Heart right ventricle (tissue), 16 donors: Measurements from ENCODE around the gene CLDND1. TPM values are rescaled to one million over a fixed set of nuclear protein-coding genes. Genes with fewer than 3 reads are reported as not detected.

Experiments
- ATAC-seq, 8 donors: fragments of 200-7000 bp; cut with Tn5 transposase; one replicate each; pipeline ENCODE4 v1.9.1; 2020; ENCODE audit warnings: mild to moderate bottlenecking in 8 of 8, moderate library complexity in 8 of 8, moderate number of reproducible peaks in 1 of 8
- DNase-seq, 2 donors: peaks; one replicate each; pipeline ENCODE4 v3.0.0-alpha.2; 2020
- H3K27ac ChIP-seq, 10 donors: fragments of 200-600 bp; sonication (generic) in 2 of 10; one replicate each; pipeline versions ENCODE4 v1.5.0 to v1.8.0; 2020 to 2022; ENCODE audit warnings: mild to moderate bottlenecking in 3 of 10
- H3K27me3 ChIP-seq, 7 donors: fragments of 200-600 bp; one replicate each; pipeline ENCODE4 v1.8.0; 2021 to 2022; ENCODE audit warnings: mild to moderate bottlenecking in 2 of 7
- H3K36me3 ChIP-seq, 9 donors: fragments of 200-600 bp; sonication (generic) in 1 of 9; one replicate each; pipeline versions ENCODE4 v1.5.0 to v1.8.0; 2020 to 2022; ENCODE audit warnings: mild to moderate bottlenecking in 2 of 9
- H3K4me1 ChIP-seq, 9 donors: fragments of 200-600 bp; sonication (generic) in 1 of 9; one replicate each; pipeline versions ENCODE4 v1.5.0 to v1.8.0; 2020 to 2022; ENCODE audit warnings: mild to moderate bottlenecking in 4 of 9
- H3K4me3 ChIP-seq, 10 donors: fragments of 200-600 bp; sonication (generic) in 2 of 10; one replicate each; pipeline versions ENCODE4 v1.5.0 to v1.8.0; 2020 to 2022; ENCODE audit warnings: mild to moderate bottlenecking in 7 of 10, moderate library complexity in 2 of 10
- H3K9me3 ChIP-seq, 11 donors: fragments of 200-600 bp in 10 of 11; sonication (generic) in 2 of 11; one replicate each; pipeline versions ENCODE4 v1.5.0 to v1.8.0; 2013 to 2022; ENCODE audit warnings: mild to moderate bottlenecking in 2 of 11, control low read depth in 1 of 11, moderate library complexity in 1 of 11
- WGBS, 2 donors: extraction: QIAGEN DNeasy Blood & Tissue Kit; methylation state at CpG; one replicate each; pipeline ENCODE4 v1.1.7; 2013; ENCODE audit warnings: inconsistent platforms in 1 of 2; 5-methylcytosine and 5-hydroxymethylcytosine counted together
- intact Hi-C, 10 donors: fragments of 100-400 bp; cut with DNase I; formaldehyde crosslinking; loops; one replicate each; pipeline versions ENCODE4 v1.11.1 to v1.14.2; 2022
- polyA plus RNA-seq, 2 donors: library from polyadenylated mRNA; stranded (reverse); fragments of 200-250 nt; gene quantifications; one replicate each; pipeline ENCODE4 v1.2.3, GENCODE V29; 2013
- total RNA-seq, 10 donors: library from RNA; stranded (reverse); fragmentation: NEBNext Ultra II Directional in 3 of 10; extraction: Animal tissue kit (Norgen Biotek cat#: 25700) in 3 of 10; gene quantifications; one replicate each; pipeline versions ENCODE4 v1.2.1 to v1.2.4, GENCODE V29; 2021 to 2023
- TF ChIP-seq, protein P1 (sequence below), 9 donors: fragments of 200-600 bp; sonication (generic) in 2 of 9; IDR thresholded peaks; one replicate each; pipeline versions ENCODE4 v1.5.0 to v1.8.0; 2021 to 2022; ENCODE audit warnings: antibody characterized with exemption in 9 of 9, mild to moderate bottlenecking in 5 of 9, moderate library complexity in 1 of 9
- donor health status: Arrhythmogenic right ventricular cardiomyopathy.
- donor health status: ischemic (EF 13 %, LVEDD 7.1; RV severe dilation, severe dysfunction).
- donor health status: healthy with polysubstance abuse.
- donor health status: DM: no; HTN: yes; CAD: no.
- donor health status: DM: no; HTN: no; CAD: no.
- donor health status: ischemic (EF 25% LVEDD 6.9; RV normal size, moderate dysfunction).
- donor health status: ischemic (EF 25% LVEDD 5.7; RV mildly dilated, moderate dysfunction).
- donor health status: healthy.
- donor health status: DM: yes; HTN: yes; CAD: no.
- donor health status: Ischemic cardiomyopathy.
- donor health status: ischemic (EF 35%, LVEDD 5.7; RV mildly dilated, moderate dysfunction).
- donor health status: nonischemic (EF 11% LVEDD 7.7; RV severe dilation, severe dysfunction).
- donor health status: DM: yes; HTN: yes; CAD: no.
- donor health status: PGD.
- donor health status: ischemic (EF 29% LVEDD 5.4; RV normal size, mild dysfunction).
- donor health status: nonischemic (EF 23%, LVEDD 6.1; RV moderate dilation, normal function).

The CLDND1 gene
- total and polyA plus RNA-seq, 12 donors = 55.6 to 99.9 (median 75.5) TPM

- H3K27ac ChIP-seq = no peak overlapping the region
- 97 to 99% methylated on average over 3 of the region's 3 CpGs for WGBS, 2 donors
- TF ChIP-seq, protein P1, sequence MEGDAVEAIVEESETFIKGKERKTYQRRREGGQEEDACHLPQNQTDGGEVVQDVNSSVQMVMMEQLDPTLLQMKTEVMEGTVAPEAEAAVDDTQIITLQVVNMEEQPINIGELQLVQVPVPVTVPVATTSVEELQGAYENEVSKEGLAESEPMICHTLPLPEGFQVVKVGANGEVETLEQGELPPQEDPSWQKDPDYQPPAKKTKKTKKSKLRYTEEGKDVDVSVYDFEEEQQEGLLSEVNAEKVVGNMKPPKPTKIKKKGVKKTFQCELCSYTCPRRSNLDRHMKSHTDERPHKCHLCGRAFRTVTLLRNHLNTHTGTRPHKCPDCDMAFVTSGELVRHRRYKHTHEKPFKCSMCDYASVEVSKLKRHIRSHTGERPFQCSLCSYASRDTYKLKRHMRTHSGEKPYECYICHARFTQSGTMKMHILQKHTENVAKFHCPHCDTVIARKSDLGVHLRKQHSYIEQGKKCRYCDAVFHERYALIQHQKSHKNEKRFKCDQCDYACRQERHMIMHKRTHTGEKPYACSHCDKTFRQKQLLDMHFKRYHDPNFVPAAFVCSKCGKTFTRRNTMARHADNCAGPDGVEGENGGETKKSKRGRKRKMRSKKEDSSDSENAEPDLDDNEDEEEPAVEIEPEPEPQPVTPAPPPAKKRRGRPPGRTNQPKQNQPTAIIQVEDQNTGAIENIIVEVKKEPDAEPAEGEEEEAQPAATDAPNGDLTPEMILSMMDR (IDR thresholded peaks at IDR 0.05) = no peak
Observed at GRCh38 chr3:98513736-98514135, 9.0 kb downstream of the CLDND1 start.

GRCh38 chr3:98513091-98513511, 9.6 kb downstream of the CLDND1 start:
- TF ChIP-seq, protein P1 (IDR thresholded peaks at IDR 0.05) = no peak
- no peaks in the 10 kb centered on the region for H3K27me3 ChIP-seq
- no peak overlapping the region for H3K27ac ChIP-seq
- peaks cover 0 to 21% (median 0%) of the 10 kb centered on the region in 9 donors for H3K4me1 ChIP-seq
- DNase-seq (peak in 1 of 2 donors; percentile 3), ATAC-seq (peak in 1 of 8 donors; percentile 71)
- intact Hi-C loops = no loop called here
- WGBS, 2 donors = 83 to 90% methylated on average over 4 of the region's 4 CpGs
- no peaks in the 10 kb centered on the region for H3K9me3 ChIP-seq
- no peak overlapping the region for H3K4me3 ChIP-seq
- H3K36me3 ChIP-seq = peaks cover 0 to 72% (median 15%) of the 10 kb centered on the region in 9 donors

More at GRCh38 chr3:98513736-98514135, 9.0 kb downstream of the CLDND1 start:
- peaks cover 0 to 24% (median under 1%) of the 10 kb centered on the region in 9 donors for H3K4me1 ChIP-seq
- H3K36me3 ChIP-seq = peaks cover 0 to 78% (median 15%) of the 10 kb centered on the region in 9 donors
- intact Hi-C loops = no loop called here
- no peaks in the 10 kb centered on the region for H3K9me3 ChIP-seq
- ATAC-seq = no peak
- no peaks in the 10 kb centered on the region for H3K27me3 ChIP-seq
- no peak for DNase-seq
- H3K4me3 ChIP-seq = no peak overlapping the region

DNA sequence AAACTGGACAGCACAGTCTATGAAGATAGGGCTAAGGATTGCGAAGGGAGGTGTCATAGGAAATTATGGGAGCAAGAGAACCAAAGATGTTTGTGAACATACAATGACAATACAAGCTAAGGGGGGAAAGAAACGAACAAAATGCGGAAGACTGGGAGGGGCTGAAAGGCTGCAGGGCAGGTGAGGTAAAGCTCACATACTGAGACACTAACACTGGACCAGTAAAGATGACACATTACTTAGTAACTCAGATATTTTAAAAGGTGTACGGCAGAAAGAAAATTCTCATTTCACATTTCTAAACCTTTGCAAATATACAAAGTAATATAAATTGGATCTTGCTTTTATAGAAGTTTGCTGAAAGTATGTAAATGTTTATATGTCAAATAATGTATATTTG, 10.1 kb downstream of the CLDND1 start:
- WGBS, 2 donors = 93 to 97% methylated on average over 4 of the region's 4 CpGs
- H3K36me3 ChIP-seq = peaks cover 0 to 67% (median 15%) of the 10 kb centered on the region in 9 donors
- H3K4me1 ChIP-seq = peaks cover 0 to 18% (median 0%) of the 10 kb centered on the region in 9 donors
- ATAC-seq (no peak), DNase-seq (no peak)
- H3K27me3 ChIP-seq = no peaks in the 10 kb centered on the region
- TF ChIP-seq, protein P1 (IDR thresholded peaks at IDR 0.05) = no peak
- intact Hi-C loops = no loop called here
- no peak overlapping the region for H3K4me3 ChIP-seq
- H3K9me3 ChIP-seq = no peaks in the 10 kb centered on the region
- no peak overlapping the region for H3K27ac ChIP-seq

GRCh38 chr3:98508582-98508981, 14.1 kb downstream of the CLDND1 start:
- peaks cover 0 to 28% (median 4%) of the 10 kb centered on the region in 9 donors for H3K36me3 ChIP-seq
- H3K4me1 ChIP-seq = peaks cover 0 to 4% (median 0%) of the 10 kb centered on the region in 9 donors
- ATAC-seq = no peak
- no peak overlapping the region for H3K4me3 ChIP-seq
- H3K27me3 ChIP-seq = no peaks in the 10 kb centered on the region
- intact Hi-C loops = no loop called here
- DNase-seq = no peak
- no peak overlapping the region for H3K27ac ChIP-seq
- TF ChIP-seq, protein P1 (IDR thresholded peaks at IDR 0.05) = no peak
- H3K9me3 ChIP-seq = no peaks in the 10 kb centered on the region
- WGBS, 2 donors = 95 to 98% methylated on average over 2 of the region's 2 CpGs
